ENCODE data around the gene GALNT11. TPM values are rescaled to one million over a fixed set of nuclear protein-coding genes. Genes with fewer than 3 reads are reported as not detected.

The GALNT11 gene
- total RNA-seq, 1 experiment from 2014 or later: 15.1 TPM

DNA sequence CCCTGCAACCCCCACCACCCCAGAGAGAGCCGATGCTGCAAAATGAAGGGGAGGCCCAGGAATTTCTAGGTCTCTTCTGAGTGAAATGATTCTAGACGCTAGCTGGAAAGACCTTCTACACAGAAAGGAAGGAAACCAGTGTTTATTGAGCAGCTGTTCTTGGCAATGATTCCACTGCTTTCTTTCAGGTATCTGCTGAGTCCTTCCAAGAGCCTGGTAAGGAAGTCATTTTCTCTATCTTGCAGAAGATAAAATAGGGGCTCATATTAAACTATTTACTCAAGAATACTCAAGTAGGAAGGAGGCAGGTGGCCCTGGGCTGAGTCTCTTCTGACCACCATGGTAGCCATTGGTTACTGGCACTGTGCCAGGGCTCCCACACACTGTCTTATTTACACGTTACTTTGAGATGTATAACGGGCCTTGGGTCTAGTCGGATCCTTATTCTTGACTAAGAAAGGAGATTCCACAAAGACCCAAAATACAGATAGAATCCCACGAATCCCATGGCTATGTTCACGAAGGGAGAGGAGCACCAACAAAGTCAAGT, 112.1 kb downstream of the GALNT11 start:
- Mint-ChIP-seq H3K27ac (ENCODE audit: low read depth, unreplicated experiment) (no peak overlapping the region), H3K36me3 (ENCODE audit: insufficient read depth, unreplicated experiment) (peaks cover 84% of the 10 kb centered on the region), H3K4me3 (ENCODE audit: unreplicated experiment) (no peak overlapping the region), H3K4me1 (ENCODE audit: insufficient read depth, unreplicated experiment) (no peaks in the 10 kb centered on the region), H3K27me3 (ENCODE audit: insufficient read depth, unreplicated experiment) (no peaks in the 10 kb centered on the region), H3K9me3 (ENCODE audit: unreplicated experiment) (no peaks in the 10 kb centered on the region)
- ChIA-PET CTCF (interaction anchor here (1.5 kb wide), 1 partner anchor 19 kb away, joined by 5 read pairs; no protein-coding TSS in a partner anchor), POLR2A (no interaction called here)
- DNase-seq (ENCODE audit: unreplicated experiment): no peak
- intact Hi-C loops (cut with micrococcal nuclease): no loop called here
- TF ChIP-seq, protein P1, sequence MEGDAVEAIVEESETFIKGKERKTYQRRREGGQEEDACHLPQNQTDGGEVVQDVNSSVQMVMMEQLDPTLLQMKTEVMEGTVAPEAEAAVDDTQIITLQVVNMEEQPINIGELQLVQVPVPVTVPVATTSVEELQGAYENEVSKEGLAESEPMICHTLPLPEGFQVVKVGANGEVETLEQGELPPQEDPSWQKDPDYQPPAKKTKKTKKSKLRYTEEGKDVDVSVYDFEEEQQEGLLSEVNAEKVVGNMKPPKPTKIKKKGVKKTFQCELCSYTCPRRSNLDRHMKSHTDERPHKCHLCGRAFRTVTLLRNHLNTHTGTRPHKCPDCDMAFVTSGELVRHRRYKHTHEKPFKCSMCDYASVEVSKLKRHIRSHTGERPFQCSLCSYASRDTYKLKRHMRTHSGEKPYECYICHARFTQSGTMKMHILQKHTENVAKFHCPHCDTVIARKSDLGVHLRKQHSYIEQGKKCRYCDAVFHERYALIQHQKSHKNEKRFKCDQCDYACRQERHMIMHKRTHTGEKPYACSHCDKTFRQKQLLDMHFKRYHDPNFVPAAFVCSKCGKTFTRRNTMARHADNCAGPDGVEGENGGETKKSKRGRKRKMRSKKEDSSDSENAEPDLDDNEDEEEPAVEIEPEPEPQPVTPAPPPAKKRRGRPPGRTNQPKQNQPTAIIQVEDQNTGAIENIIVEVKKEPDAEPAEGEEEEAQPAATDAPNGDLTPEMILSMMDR (IDR thresholded peaks at IDR 0.05; ENCODE audit: unreplicated experiment): no peak
- BruUV-seq (replicated peaks): no TSS peak

DNA sequence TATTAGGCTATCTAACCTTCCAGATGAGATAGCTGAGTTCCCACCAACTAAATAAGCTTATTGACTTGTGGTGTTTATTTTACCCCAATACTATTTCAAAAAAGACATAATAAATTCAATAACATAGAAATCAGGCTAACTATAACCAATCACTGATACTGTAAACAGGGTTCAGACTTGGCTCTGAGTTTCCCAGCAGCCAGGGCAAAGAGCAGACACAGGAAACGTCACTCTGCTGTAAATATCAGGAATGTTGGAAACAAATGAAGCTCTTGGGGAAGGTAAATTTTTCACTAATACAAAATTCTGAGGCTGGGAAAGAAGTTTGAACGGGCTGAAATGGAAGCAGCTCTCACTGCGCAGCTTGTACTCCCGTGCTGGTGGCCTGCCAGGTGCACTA, 114.6 kb downstream of the GALNT11 start:
- intact Hi-C loops (cut with micrococcal nuclease): loop anchor here (10.0 kb wide), 1 partner anchor 265 kb away; the partner anchor contains the start of gene PRKAG2
- CTCF ChIA-PET: interaction anchor here (0.5 to 0.6 kb wide), 3 partner anchors 22 to 714 kb away, joined by 3 to 4 read pairs (median 3); no protein-coding TSS in a partner anchor
- H3K27ac Mint-ChIP-seq (ENCODE audit: low read depth, unreplicated experiment): no peak overlapping the region

DNA sequence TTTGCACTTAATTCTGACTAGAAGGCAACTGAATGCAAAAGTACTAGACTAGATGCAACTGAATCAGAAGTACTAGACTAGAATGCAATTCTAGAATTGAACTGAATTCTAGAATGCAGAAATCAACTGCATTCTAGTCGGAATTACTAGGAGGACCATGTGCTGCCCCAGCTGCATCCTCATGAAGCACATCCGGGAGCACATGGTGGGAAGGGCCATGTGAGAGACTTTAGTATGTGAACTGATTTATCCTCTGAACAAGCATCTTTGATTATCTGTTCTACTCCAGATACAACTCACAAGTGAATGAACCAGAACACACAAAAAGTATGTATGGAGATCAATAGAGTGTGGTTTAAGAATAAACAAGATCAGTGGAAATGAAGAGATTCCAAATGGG, 115.1 kb downstream of the GALNT11 start:
- intact Hi-C loops (cut with micrococcal nuclease): loop anchor here (10.0 kb wide), 1 partner anchor 266 kb away; the partner anchor contains the start of gene PRKAG2
- CTCF ChIA-PET: interaction anchor here (0.6 kb wide), 1 partner anchor 713 kb away, joined by 3 read pairs; no protein-coding TSS in a partner anchor
- Mint-ChIP-seq H3K4me3 (ENCODE audit: unreplicated experiment) (no peak overlapping the region), H3K27me3 (ENCODE audit: insufficient read depth, unreplicated experiment) (no peaks in the 10 kb centered on the region), H3K36me3 (ENCODE audit: insufficient read depth, unreplicated experiment) (peaks cover 82% of the 10 kb centered on the region), H3K4me1 (ENCODE audit: insufficient read depth, unreplicated experiment) (peaks cover 2% of the 10 kb centered on the region), H3K9me3 (ENCODE audit: unreplicated experiment) (no peaks in the 10 kb centered on the region), H3K27ac (ENCODE audit: low read depth, unreplicated experiment) (no peak overlapping the region)
- no TSS peak for BruUV-seq (replicated peaks)
- POLR2A ChIA-PET: interaction anchor here (0.6 to 1.3 kb wide), 2 partner anchors 12 to 21 kb away, joined by 3 to 4 read pairs; no protein-coding TSS in a partner anchor
- TF ChIP-seq, protein P1 (IDR thresholded peaks at IDR 0.05; ENCODE audit: unreplicated experiment): no peak
- no peak for DNase-seq (ENCODE audit: unreplicated experiment)

More for the DNA sequence above, 114.6 kb downstream of the GALNT11 start:
- DNase-seq (ENCODE audit: unreplicated experiment): no peak
- POLR2A ChIA-PET: interaction anchor here (0.6 to 1.3 kb wide), 2 partner anchors 13 to 21 kb away, joined by 3 to 4 read pairs; no protein-coding TSS in a partner anchor
- Mint-ChIP-seq H3K9me3 (ENCODE audit: unreplicated experiment) (no peaks in the 10 kb centered on the region), H3K4me1 (ENCODE audit: insufficient read depth, unreplicated experiment) (no peaks in the 10 kb centered on the region), H3K4me3 (ENCODE audit: unreplicated experiment) (no peak overlapping the region), H3K27me3 (ENCODE audit: insufficient read depth, unreplicated experiment) (no peaks in the 10 kb centered on the region), H3K36me3 (ENCODE audit: insufficient read depth, unreplicated experiment) (peaks cover 77% of the 10 kb centered on the region)
- BruUV-seq (replicated peaks): no TSS peak
- TF ChIP-seq, protein P1 (IDR thresholded peaks at IDR 0.05; ENCODE audit: unreplicated experiment): no peak

DNA sequence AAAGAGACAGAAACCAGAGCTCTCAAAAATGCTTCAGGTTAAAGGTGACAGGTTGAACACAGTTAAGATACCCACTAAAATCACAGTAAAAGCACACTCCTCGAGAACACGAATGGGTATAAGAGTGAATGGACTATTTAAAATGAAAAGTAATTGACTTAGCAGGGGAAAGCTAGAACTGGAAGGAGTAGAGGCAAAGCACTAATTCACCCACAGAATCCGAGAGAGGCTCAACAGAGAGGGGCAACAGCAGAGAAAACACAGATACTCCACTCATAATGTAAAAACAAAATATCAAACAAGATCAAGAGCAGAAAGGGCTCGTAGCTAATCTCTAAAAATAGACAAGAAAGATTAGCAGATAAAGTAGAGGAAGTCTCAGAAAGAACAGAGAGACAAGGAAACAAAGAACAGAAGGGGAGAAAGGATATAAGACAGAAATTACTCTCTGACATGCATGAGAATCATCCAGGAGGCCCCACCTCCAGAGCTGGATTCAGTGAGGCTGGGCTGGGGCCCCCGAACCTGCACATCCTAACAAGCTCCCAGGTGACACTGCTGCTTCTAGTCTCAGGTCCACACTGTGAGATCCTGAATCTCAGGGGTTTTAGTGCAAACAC, 117.6 kb downstream of the GALNT11 start:
- CTCF ChIA-PET: interaction anchor here (0.6 to 2.6 kb wide), 2 partner anchors 16 to 17 kb away, joined by 3 to 11 read pairs; no protein-coding TSS in a partner anchor
- BruUV-seq (replicated peaks): no TSS peak
- POLR2A ChIA-PET: interaction anchor here (1.1 to 1.5 kb wide), 2 partner anchors 8 to 14 kb away, joined by 3 to 5 read pairs; no protein-coding TSS in a partner anchor
- Mint-ChIP-seq H3K27ac (ENCODE audit: low read depth, unreplicated experiment) (no peak overlapping the region), H3K27me3 (ENCODE audit: insufficient read depth, unreplicated experiment) (no peaks in the 10 kb centered on the region), H3K4me3 (ENCODE audit: unreplicated experiment) (no peak overlapping the region), H3K36me3 (ENCODE audit: insufficient read depth, unreplicated experiment) (peaks cover 81% of the 10 kb centered on the region), H3K4me1 (ENCODE audit: insufficient read depth, unreplicated experiment) (peaks cover 5% of the 10 kb centered on the region), H3K9me3 (ENCODE audit: unreplicated experiment) (no peaks in the 10 kb centered on the region)
- intact Hi-C loops (cut with micrococcal nuclease): loop anchor here (10.0 kb wide), 1 partner anchor 268 kb away; the partner anchor contains the start of gene PRKAG2
- TF ChIP-seq, protein P1 (IDR thresholded peaks at IDR 0.05; ENCODE audit: unreplicated experiment): no peak
- DNase-seq (ENCODE audit: unreplicated experiment): no peak
